Hepatocyte (in vitro differentiated cells): ENCODE results near the gene ERC2. TPM values are rescaled to one million over a fixed set of nuclear protein-coding genes. Genes with fewer than 3 reads are reported as not detected.

ENCODE experiments used
- DNase-seq: peaks from one replicate; pipeline ENCODE4 v3.0.0-alpha.2; 2016; ENCODE audit warnings: low spot score
- H2AFZ ChIP-seq: fragments of 200-600 bp; sonication (generic); 2 replicates; pipeline ENCODE4 v1.6.0; 2016; ENCODE audit warnings: antibody characterized with exemption, mild to moderate bottlenecking
- H3K27ac ChIP-seq: fragments of 200-600 bp; sonication (generic); 2 replicates; pipeline ENCODE4 v1.5.1; 2016; ENCODE audit warnings: mild to moderate bottlenecking
- H3K27me3 ChIP-seq: fragments of 200-600 bp; sonication (generic); 2 replicates; pipeline ENCODE4 v1.6.1; 2016
- H3K36me3 ChIP-seq: fragments of 200-600 bp; sonication (generic); replicated peaks from 2 replicates; pipeline ENCODE4 v1.5.1; 2016; ENCODE audit warnings: low read depth; ENCODE audit not compliant: insufficient read depth
- H3K4me1 ChIP-seq: fragments of 200-600 bp; sonication (generic); 2 replicates; pipeline ENCODE4 v1.5.1; 2016; ENCODE audit warnings: mild to moderate bottlenecking, moderate library complexity; ENCODE audit not compliant: insufficient read depth
- H3K4me2 ChIP-seq: fragments of 200-600 bp; sonication (generic); 2 replicates; pipeline ENCODE4 v1.6.0; 2016
- H3K4me3 ChIP-seq: fragments of 200-600 bp; sonication (generic); 2 replicates; pipeline ENCODE4 v1.5.1; 2016; ENCODE audit warnings: mild to moderate bottlenecking
- H3K79me2 ChIP-seq: fragments of 200-600 bp; sonication (generic); 2 replicates; pipeline ENCODE4 v1.6.0; 2017; ENCODE audit warnings: mild to moderate bottlenecking
- H3K9me2 ChIP-seq: fragments of 200-600 bp; sonication (generic); replicated peaks from 2 replicates; pipeline ENCODE4 v1.6.0; 2017; ENCODE audit warnings: mild to moderate bottlenecking; ENCODE audit not compliant: insufficient read depth
- H3K9me3 ChIP-seq: fragments of 200-600 bp; sonication (generic); 2 replicates; pipeline ENCODE4 v1.5.1; 2016; ENCODE audit warnings: low read depth, mild to moderate bottlenecking
- H4K20me1 ChIP-seq: fragments of 200-600 bp; sonication (generic); 2 replicates; pipeline ENCODE4 v1.6.0; 2016; ENCODE audit warnings: mild to moderate bottlenecking; ENCODE audit not compliant: insufficient read depth, poor library complexity, severe bottlenecking
- EZH2 ChIP-seq: fragments of 200-600 bp; sonication (generic); IDR thresholded peaks from 2 replicates; pipeline ENCODE4 v1.6.1; 2016; ENCODE audit warnings: antibody characterized with exemption, mild to moderate bottlenecking, borderline replicate concordance
- EZH2phosphoT487 ChIP-seq: fragments of 200-600 bp; sonication (generic); IDR thresholded peaks from one replicate; pipeline ENCODE4 v1.6.1; 2018; ENCODE audit warnings: antibody characterized with exemption, mild to moderate bottlenecking, low read depth, moderate library complexity; ENCODE audit not compliant: unreplicated experiment, severe bottlenecking
- WGBS: methylation state at CpG from one replicate; pipeline ENCODE4 v1.1.6; 2016; ENCODE audit warnings: low lambda C conversion rate; ENCODE audit errors: missing lambda C conversion rate; 5-methylcytosine and 5-hydroxymethylcytosine counted together
- polyA plus RNA-seq: library from polyadenylated mRNA; unstranded; fragments of >200 nt; fragmentation: Nextera tagmentation; extraction: Ambion mirVana; gene quantifications from 2 replicates; pipeline ENCODE4 v1.2.1, GENCODE V29; 2016
- total RNA-seq: library from RNA; depleted of rRNA; stranded (reverse); fragments of >200 nt; gene quantifications from 2 replicates; pipeline ENCODE4 v1.2.3, GENCODE V29; 2014
- TF ChIP-seq, protein P1 (sequence below): fragments of 200-600 bp; sonication (generic); IDR thresholded peaks from 2 replicates; pipeline ENCODE4 v1.5.1; 2016; ENCODE audit warnings: antibody characterized with exemption, mild to moderate bottlenecking; ENCODE audit not compliant: poor library complexity

Gene ERC2
- total and polyA plus RNA-seq, 2 experiments from 2014 or later: 1.2 to 5.3 TPM

GRCh38 chr3:55537129-55537528, 931.1 kb downstream of the ERC2 start:
- Histone ChIP-seq H3K9me3 (no peaks in the 10 kb centered on the region), H3K4me2 (no peak overlapping the region), H4K20me1 (no peaks in the 10 kb centered on the region), H3K79me2 (no peaks in the 10 kb centered on the region), H3K27ac (no peak overlapping the region), H3K36me3 (no peaks in the 10 kb centered on the region), H3K9me2 (no peaks in the 10 kb centered on the region), H3K4me3 (no peak overlapping the region), H3K4me1 (no peaks in the 10 kb centered on the region), H2AFZ (no peak overlapping the region), H3K27me3 (no peaks in the 10 kb centered on the region)
- no peak for DNase-seq
- 87% methylated on average over 7 of the region's 7 CpGs for WGBS
- TF ChIP-seq EZH2phosphoT487 (no peak), EZH2 (no peak)
- TF ChIP-seq, protein P1, sequence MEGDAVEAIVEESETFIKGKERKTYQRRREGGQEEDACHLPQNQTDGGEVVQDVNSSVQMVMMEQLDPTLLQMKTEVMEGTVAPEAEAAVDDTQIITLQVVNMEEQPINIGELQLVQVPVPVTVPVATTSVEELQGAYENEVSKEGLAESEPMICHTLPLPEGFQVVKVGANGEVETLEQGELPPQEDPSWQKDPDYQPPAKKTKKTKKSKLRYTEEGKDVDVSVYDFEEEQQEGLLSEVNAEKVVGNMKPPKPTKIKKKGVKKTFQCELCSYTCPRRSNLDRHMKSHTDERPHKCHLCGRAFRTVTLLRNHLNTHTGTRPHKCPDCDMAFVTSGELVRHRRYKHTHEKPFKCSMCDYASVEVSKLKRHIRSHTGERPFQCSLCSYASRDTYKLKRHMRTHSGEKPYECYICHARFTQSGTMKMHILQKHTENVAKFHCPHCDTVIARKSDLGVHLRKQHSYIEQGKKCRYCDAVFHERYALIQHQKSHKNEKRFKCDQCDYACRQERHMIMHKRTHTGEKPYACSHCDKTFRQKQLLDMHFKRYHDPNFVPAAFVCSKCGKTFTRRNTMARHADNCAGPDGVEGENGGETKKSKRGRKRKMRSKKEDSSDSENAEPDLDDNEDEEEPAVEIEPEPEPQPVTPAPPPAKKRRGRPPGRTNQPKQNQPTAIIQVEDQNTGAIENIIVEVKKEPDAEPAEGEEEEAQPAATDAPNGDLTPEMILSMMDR: no peak

- H3K79me2 ChIP-seq: no peaks in the 10 kb centered on the region
- no peak overlapping the region for H2AFZ ChIP-seq
- H3K9me2 ChIP-seq: no peaks in the 10 kb centered on the region
- TF ChIP-seq EZH2: no peak
- TF ChIP-seq, protein P1: no peak
- TF ChIP-seq EZH2phosphoT487: no peak
- no peak overlapping the region for H3K4me3 ChIP-seq
- H3K27ac ChIP-seq: no peak overlapping the region
- 90% methylated on average over 2 of the region's 2 CpGs for WGBS
- no peak for DNase-seq
- no peak overlapping the region for H3K4me2 ChIP-seq
- no peaks in the 10 kb centered on the region for H3K36me3 ChIP-seq
- no peaks in the 10 kb centered on the region for H3K4me1 ChIP-seq
- H3K9me3 ChIP-seq: no peaks in the 10 kb centered on the region
- H4K20me1 ChIP-seq: no peaks in the 10 kb centered on the region
- H3K27me3 ChIP-seq: no peaks in the 10 kb centered on the region
Observed at GRCh38 chr3:55534876-55535275, 933.4 kb downstream of the ERC2 start.

GRCh38 chr3:55532806-55533205, 935.5 kb downstream of the ERC2 start:
- Histone ChIP-seq H3K4me1 (no peaks in the 10 kb centered on the region), H3K4me3 (no peak overlapping the region), H3K79me2 (no peaks in the 10 kb centered on the region), H3K9me3 (no peaks in the 10 kb centered on the region), H4K20me1 (no peaks in the 10 kb centered on the region), H3K27ac (no peak overlapping the region), H3K27me3 (no peaks in the 10 kb centered on the region), H3K9me2 (no peaks in the 10 kb centered on the region), H3K4me2 (no peak overlapping the region), H3K36me3 (no peaks in the 10 kb centered on the region), H2AFZ (no peak overlapping the region)
- 90% methylated on average over 3 of the region's 3 CpGs for WGBS
- no peak for DNase-seq
- TF ChIP-seq EZH2phosphoT487: no peak
- TF ChIP-seq, protein P1: no peak
- TF ChIP-seq EZH2: no peak

- Histone ChIP-seq H3K4me2 (no peak overlapping the region), H3K9me3 (no peaks in the 10 kb centered on the region), H3K36me3 (no peaks in the 10 kb centered on the region), H3K4me1 (peaks cover 7% of the 10 kb centered on the region), H3K27me3 (no peaks in the 10 kb centered on the region), H3K4me3 (no peak overlapping the region), H3K79me2 (no peaks in the 10 kb centered on the region), H4K20me1 (no peaks in the 10 kb centered on the region), H2AFZ (no peak overlapping the region), H3K9me2 (no peaks in the 10 kb centered on the region), H3K27ac (no peak overlapping the region)
- TF ChIP-seq, protein P1: no peak
- no peak for TF ChIP-seq EZH2
- no peak for TF ChIP-seq EZH2phosphoT487
- WGBS: 75% methylated on average over 1 of the region's 1 CpG
- DNase-seq: no peak
Observed at GRCh38 chr3:55531321-55531720, 936.9 kb downstream of the ERC2 start.
